Sigmoid colon (tissue), 7 donors: ENCODE data around the gene LDB2. TPM values are rescaled to one million over a fixed set of nuclear protein-coding genes. Genes with fewer than 3 reads are reported as not detected.

ENCODE experiments used
- DNase-seq: peaks from one replicate; pipeline ENCODE4 v3.0.0-alpha.2; 2019
- H3K27ac ChIP-seq, 4 donors: fragments of 200-600 bp; sonication (generic); one replicate each; pipeline ENCODE4 v1.5.1; 2016 to 2019; ENCODE audit warnings: mild to moderate bottlenecking in 1 of 4
- H3K27me3 ChIP-seq, 3 donors: fragments of 200-600 bp; sonication (generic); one replicate each; pipeline ENCODE4 v1.5.1; 2019; ENCODE audit warnings: mild to moderate bottlenecking in 1 of 3
- H3K36me3 ChIP-seq, 4 donors: fragments of 200-600 bp; sonication (generic); one replicate each; pipeline ENCODE4 v1.5.1; 2016 to 2019
- H3K4me1 ChIP-seq, 4 donors: fragments of 200-600 bp; sonication (generic); one replicate each; pipeline ENCODE4 v1.5.1; 2017 to 2019
- H3K4me3 ChIP-seq, 4 donors: fragments of 200-600 bp; sonication (generic); one replicate each; pipeline ENCODE4 v1.5.1; 2017 to 2019; ENCODE audit warnings: mild to moderate bottlenecking in 2 of 4, moderate library complexity in 1 of 4
- H3K9me3 ChIP-seq, 4 donors: fragments of 200-600 bp in 3 of 4; sonication (generic) in 3 of 4; one replicate each; pipeline versions ENCODE4 v1.5.1 to v1.6.1; 2013 to 2019
- CTCF ChIP-seq, 4 experiments: fragments of 450-650 bp in 3 of 4; fragments of 200-600 bp in 1 of 4; IDR thresholded peaks; one replicate each; pipeline ENCODE4 v1.5.1; 2016 to 2019; ENCODE audit warnings: antibody characterized with exemption in 4 of 4, mild to moderate bottlenecking in 3 of 4, moderate library complexity in 2 of 4
- EP300 ChIP-seq, 4 donors: sonication (generic); formaldehyde crosslinking; IDR thresholded peaks; one replicate each; pipeline ENCODE4 v1.6.1; 2017; ENCODE audit warnings: antibody characterized with exemption in 4 of 4
- POLR2A ChIP-seq, 2 donors: fragments of 450-650 bp; IDR thresholded peaks; one replicate each; pipeline ENCODE4 v1.6.1; 2016; ENCODE audit warnings: antibody characterized with exemption in 2 of 2, mild to moderate bottlenecking in 2 of 2, moderate library complexity in 2 of 2
- POLR2AphosphoS5 ChIP-seq, 4 donors: sonication (generic); formaldehyde crosslinking; IDR thresholded peaks; one replicate each; pipeline ENCODE4 v1.6.1; 2017; ENCODE audit warnings: antibody characterized with exemption in 4 of 4
- WGBS, 2 donors: extraction: QIAGEN DNeasy Blood & Tissue Kit; methylation state at CpG; one replicate each; pipeline ENCODE4 v1.1.7; 2013; 5-methylcytosine and 5-hydroxymethylcytosine counted together
- intact Hi-C: fragments of 100-400 bp; cut with DNase I; formaldehyde crosslinking; loops from one replicate; pipeline ENCODE4 v1.15.1; 2023
- polyA plus RNA-seq, 3 donors: library from polyadenylated mRNA; stranded (reverse); fragments of 200-250 nt; gene quantifications; one replicate each; pipeline ENCODE4 v1.2.3, GENCODE V29; 2013
- total RNA-seq, 4 donors: library from RNA; depleted of rRNA; stranded (reverse); fragments of >200 nt; gene quantifications; one replicate each; pipeline ENCODE4 v1.1.0, GENCODE V29; 2016
- donor health status: healthy with polysubstance abuse.
- donor health status: Bipolar disorder and iron deficiency.
- donor health status: healthy.

The LDB2 gene
- total and polyA plus RNA-seq, 7 donors, result 2.1 to 28.5 (median 18.3) TPM

GRCh38 chr4:16671741-16672140, 226.7 kb downstream of the LDB2 start:
- WGBS, 2 donors, result 60 to 63% methylated on average over 2 of the region's 2 CpGs
- no peaks in the 10 kb centered on the region for H3K9me3 ChIP-seq
- DNase-seq, result no peak
- H3K4me3 ChIP-seq, result no peak overlapping the region
- TF ChIP-seq CTCF (IDR thresholded peaks at IDR 0.05) (no peak), POLR2AphosphoS5 (IDR thresholded peaks at IDR 0.05) (no peak), EP300 (IDR thresholded peaks at IDR 0.05) (no peak), POLR2A (IDR thresholded peaks at IDR 0.05) (no peak)
- peaks cover 0 to 6% (median 1%) of the 10 kb centered on the region in 4 donors for H3K4me1 ChIP-seq
- H3K27ac ChIP-seq, result no peak overlapping the region
- no peaks in the 10 kb centered on the region for H3K27me3 ChIP-seq
- no peaks in the 10 kb centered on the region for H3K36me3 ChIP-seq
- intact Hi-C loops, result no loop called here

- H3K36me3 ChIP-seq, result no peaks in the 10 kb centered on the region
- H3K27ac ChIP-seq, result no peak overlapping the region
- intact Hi-C loops, result no loop called here
- TF ChIP-seq POLR2AphosphoS5 (IDR thresholded peaks at IDR 0.05) (no peak), EP300 (IDR thresholded peaks at IDR 0.05) (no peak)
- H3K9me3 ChIP-seq, result no peaks in the 10 kb centered on the region
- peaks cover 0 to 6% (median 1%) of the 10 kb centered on the region in 4 donors for H3K4me1 ChIP-seq
- WGBS, 2 donors, result 87 to 90% methylated on average over 1 of the region's 1 CpG
- no peak overlapping the region for H3K4me3 ChIP-seq
- H3K27me3 ChIP-seq, result no peaks in the 10 kb centered on the region
- no peak for DNase-seq
Measured at GRCh38 chr4:16670727-16671126, 227.7 kb downstream of the LDB2 start.

- H3K36me3 ChIP-seq, result no peaks in the 10 kb centered on the region
- no peaks in the 10 kb centered on the region for H3K27me3 ChIP-seq
- H3K9me3 ChIP-seq, result no peaks in the 10 kb centered on the region
- no peak overlapping the region for H3K27ac ChIP-seq
- no peak for TF ChIP-seq CTCF (IDR thresholded peaks at IDR 0.05)
- no peak for TF ChIP-seq POLR2AphosphoS5 (IDR thresholded peaks at IDR 0.05)
- no peak for TF ChIP-seq EP300 (IDR thresholded peaks at IDR 0.05)
- no peak for TF ChIP-seq POLR2A (IDR thresholded peaks at IDR 0.05)
- H3K4me3 ChIP-seq, result no peak overlapping the region
- intact Hi-C loops, result no loop called here
- DNase-seq, result no peak
- H3K4me1 ChIP-seq, result peaks cover 0 to 6% (median 1%) of the 10 kb centered on the region in 4 donors
Measured at GRCh38 chr4:16669036-16669435, 229.4 kb downstream of the LDB2 start.

- intact Hi-C loops, result no loop called here
- H3K27ac ChIP-seq, result no peak overlapping the region
- TF ChIP-seq CTCF (IDR thresholded peaks at IDR 0.05) (no peak), POLR2A (IDR thresholded peaks at IDR 0.05) (no peak), EP300 (IDR thresholded peaks at IDR 0.05) (no peak), POLR2AphosphoS5 (IDR thresholded peaks at IDR 0.05) (no peak)
Measured at GRCh38 chr4:16668488-16668887, 230.0 kb downstream of the LDB2 start.

GRCh38 chr4:16667464-16667863, 231.0 kb downstream of the LDB2 start:
- Histone ChIP-seq H3K4me3 (no peak overlapping the region), H3K36me3 (no peaks in the 10 kb centered on the region), H3K27ac (no peak overlapping the region), H3K9me3 (no peaks in the 10 kb centered on the region), H3K27me3 (no peaks in the 10 kb centered on the region), H3K4me1 (peaks cover 0 to 6% (median 1%) of the 10 kb centered on the region in 4 donors)
- 74 to 86% methylated on average over 3 of the region's 3 CpGs for WGBS, 2 donors
- intact Hi-C loops, result no loop called here
- no peak for DNase-seq
- no peak for TF ChIP-seq POLR2A (IDR thresholded peaks at IDR 0.05)
- TF ChIP-seq POLR2AphosphoS5 (IDR thresholded peaks at IDR 0.05), result no peak
- TF ChIP-seq CTCF (IDR thresholded peaks at IDR 0.05), result no peak
- TF ChIP-seq EP300 (IDR thresholded peaks at IDR 0.05), result no peak

More at GRCh38 chr4:16668488-16668887, 230.0 kb downstream of the LDB2 start:
- DNase-seq, result no peak
- Histone ChIP-seq H3K27me3 (no peaks in the 10 kb centered on the region), H3K36me3 (no peaks in the 10 kb centered on the region), H3K9me3 (no peaks in the 10 kb centered on the region), H3K4me3 (no peak overlapping the region), H3K4me1 (peaks cover 0 to 6% (median 1%) of the 10 kb centered on the region in 4 donors)
- WGBS, 2 donors, result 79 to 84% methylated on average over 1 of the region's 1 CpG
